LNCAP (cell line): ENCODE results near the gene RBMS1.

ENCODE experiments used
- TF ChIP-seq, protein P1 (sequence below): fragments of 450-650 bp; IDR thresholded peaks from 2 replicates; pipeline ENCODE4 v1.5.1; 2017; ENCODE audit warnings: mild to moderate bottlenecking

The RBMS1 gene

DNA sequence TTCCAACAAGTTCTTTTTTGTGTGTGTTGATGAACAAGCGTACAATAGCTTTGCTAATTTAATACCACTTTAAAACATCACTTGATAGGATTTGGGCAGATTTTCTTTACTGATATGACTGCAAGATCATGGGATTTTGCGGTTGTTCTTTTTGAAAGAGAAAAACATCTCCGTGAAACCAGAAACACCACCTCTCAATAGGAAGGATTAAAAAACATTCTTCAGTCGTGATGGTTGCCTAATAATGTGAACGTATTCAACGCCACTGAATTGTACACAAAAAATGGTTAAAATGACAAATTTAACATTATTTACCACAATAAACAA is 19.3 kb downstream of the RBMS1 start:
- TF ChIP-seq, protein P1, sequence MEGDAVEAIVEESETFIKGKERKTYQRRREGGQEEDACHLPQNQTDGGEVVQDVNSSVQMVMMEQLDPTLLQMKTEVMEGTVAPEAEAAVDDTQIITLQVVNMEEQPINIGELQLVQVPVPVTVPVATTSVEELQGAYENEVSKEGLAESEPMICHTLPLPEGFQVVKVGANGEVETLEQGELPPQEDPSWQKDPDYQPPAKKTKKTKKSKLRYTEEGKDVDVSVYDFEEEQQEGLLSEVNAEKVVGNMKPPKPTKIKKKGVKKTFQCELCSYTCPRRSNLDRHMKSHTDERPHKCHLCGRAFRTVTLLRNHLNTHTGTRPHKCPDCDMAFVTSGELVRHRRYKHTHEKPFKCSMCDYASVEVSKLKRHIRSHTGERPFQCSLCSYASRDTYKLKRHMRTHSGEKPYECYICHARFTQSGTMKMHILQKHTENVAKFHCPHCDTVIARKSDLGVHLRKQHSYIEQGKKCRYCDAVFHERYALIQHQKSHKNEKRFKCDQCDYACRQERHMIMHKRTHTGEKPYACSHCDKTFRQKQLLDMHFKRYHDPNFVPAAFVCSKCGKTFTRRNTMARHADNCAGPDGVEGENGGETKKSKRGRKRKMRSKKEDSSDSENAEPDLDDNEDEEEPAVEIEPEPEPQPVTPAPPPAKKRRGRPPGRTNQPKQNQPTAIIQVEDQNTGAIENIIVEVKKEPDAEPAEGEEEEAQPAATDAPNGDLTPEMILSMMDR: no peak

DNA sequence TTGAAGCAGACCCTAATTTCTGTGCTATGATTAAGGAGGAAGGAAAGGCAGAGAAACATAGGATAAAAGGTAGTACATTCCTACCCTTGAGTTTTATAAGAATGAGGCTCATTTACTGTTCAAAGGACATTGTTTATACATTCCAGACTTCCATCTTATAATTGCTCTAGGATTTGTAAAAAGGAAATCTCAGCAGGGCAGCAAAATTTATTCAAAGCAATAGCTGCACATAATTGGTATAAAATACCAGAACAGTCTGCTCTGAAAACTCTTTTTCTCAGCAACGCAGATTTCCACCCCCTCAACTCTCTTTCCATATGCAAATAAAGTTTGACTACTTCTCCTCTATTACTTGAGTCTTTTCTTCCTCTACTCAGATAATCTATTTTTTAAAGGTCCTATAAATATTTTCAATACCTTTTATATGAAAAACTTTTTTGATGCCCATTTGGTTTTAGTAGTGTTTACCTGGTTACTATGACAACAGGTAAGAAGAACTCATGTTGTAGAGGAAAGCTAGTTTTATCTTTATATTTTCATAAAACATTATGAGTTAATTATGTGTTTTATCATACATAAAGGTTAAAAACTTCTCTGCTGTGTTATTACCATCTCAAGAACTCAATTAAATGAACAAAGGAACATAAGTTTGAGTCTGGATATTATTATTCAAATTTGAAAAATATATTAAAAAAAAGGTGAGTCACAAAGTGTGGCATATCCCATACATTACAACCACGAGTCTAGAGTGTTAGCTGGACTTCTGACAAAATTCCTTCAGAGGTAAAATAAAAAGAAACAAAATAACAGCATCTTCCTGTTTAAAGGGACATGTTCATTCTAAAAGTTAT is 19.9 kb downstream of the RBMS1 start:
- TF ChIP-seq, protein P1: no peak

DNA sequence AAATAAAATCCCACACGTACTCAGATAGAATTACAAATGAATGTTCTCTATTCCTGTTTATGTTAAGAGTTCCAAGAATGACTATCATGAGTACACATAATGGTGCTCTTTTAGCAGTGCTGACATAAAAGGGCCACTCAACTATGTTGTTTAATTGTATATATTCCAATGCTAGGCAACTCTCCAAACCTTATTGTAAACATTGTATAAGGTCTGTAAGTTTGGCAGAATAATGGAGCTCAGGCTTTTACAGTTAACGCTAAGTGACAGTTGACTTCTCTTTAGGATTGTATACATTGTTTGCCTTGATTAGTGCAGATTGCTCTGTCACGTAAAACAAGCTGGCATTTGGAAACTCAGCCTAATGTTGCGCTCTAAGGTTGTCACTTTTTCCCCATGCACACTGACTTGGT is 20.8 kb downstream of the RBMS1 start:
- TF ChIP-seq, protein P1: no peak

DNA sequence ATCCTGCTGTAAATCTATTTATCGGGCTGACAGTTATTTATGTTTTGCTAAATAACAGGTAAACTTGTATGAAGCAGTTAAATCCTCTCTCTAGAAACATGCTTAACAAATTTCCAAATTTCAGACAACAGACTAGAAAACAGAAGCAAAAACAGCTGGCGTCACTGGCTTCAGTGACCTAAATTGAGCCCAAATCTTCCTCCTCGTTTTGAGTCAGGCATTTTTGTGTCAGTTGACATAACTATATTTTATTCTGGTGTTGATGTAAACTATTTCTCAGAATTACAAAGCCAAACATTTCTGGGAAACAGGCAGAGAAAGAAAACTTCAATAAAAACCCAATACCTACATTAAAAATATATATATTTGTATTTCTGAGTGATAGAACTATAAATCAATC is 21.7 kb downstream of the RBMS1 start:
- TF ChIP-seq, protein P1: no peak

DNA sequence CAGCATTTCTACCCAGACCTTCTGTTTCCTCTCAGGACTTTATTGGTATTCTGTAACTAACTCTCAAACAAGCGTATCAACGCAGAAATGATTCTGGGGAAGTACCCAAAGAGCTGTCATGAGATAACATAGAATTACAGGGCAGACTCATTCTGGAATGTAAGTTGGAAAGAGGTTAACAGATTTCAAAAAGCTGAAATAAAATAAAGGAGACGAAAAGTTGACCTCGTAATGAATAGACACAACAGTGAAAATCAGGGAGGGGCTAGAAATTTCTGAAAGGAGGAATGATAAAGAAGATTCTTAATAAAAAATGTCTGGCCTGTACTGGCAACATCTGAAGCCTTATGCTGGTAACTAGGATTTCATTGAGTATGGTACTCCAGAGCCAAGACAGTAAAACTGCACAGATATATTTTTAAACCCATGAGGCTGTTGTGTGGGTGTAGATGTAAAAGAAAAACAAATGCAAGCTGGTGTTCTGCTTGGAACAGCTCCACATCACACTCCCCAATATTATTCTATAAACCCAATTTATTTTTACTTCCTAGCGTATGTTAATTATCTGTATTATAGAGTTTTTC is 23.9 kb downstream of the RBMS1 start:
- TF ChIP-seq, protein P1: no peak

DNA sequence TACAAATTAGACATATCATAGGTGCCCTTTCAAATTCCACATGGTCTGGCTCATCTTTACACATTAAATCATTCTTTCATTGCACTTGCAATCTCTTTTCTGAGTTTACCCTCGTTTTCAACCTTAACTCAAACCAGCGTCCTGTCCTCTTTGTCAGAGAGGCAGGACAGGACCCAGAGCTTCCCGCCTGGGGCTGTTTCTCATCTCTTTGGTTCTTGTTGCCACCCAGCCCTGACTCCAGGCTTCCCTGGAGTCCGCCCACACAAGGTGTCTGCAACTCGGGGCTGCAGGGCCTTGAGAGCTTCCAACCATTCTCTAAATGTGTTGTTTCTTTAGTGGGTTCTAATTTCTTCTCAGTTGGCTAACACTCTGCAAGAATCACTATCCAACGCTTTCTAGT is 24.4 kb downstream of the RBMS1 start:
- TF ChIP-seq, protein P1: no peak

DNA sequence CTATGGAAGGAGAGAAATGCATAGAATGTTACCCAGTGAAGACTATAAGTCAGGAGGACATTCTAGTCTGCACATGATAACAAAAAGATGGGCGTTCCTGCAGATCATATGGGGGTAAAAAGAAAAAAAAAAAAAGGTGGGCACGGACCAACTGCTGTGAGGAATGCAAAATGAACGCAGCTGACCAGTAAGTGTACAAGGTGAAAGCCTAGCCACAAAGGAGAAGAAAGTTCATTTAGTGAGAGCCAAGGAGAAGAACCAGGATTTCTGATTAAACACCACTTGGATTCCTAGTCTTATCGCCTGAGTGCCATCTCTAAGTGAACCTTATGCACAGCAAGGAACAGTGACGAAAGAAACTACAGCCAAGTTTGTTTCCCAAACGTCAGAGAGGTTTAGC is 26.5 kb downstream of the RBMS1 start:
- TF ChIP-seq, protein P1: no peak
